Vein endothelial cell (primary cell): ENCODE data around the gene CDC42EP3. TPM values are rescaled to one million over a fixed set of nuclear protein-coding genes. Genes with fewer than 3 reads are reported as not detected.

Experiments used
- total RNA-seq: library from RNA; depleted of rRNA; stranded (reverse); fragments of >200 nt; gene quantifications from 2 replicates; pipeline ENCODE4 v1.2.3, GENCODE V29; 2012

Gene CDC42EP3
- 66.0 and 146 TPM in 2 replicates for total RNA-seq

GRCh38 chr2:37671009-37671815, at the start of gene CDC42EP3:
CDC42EP3 (minus strand) TSS chr2:37671642; CDS start chr2:37646587, 25,055 bp downstream.

